PC-9 (cell line): Measurements from ENCODE around the gene DIDO1.

ENCODE experiments used
- EZH2 ChIP-seq: fragments of 200-600 bp; sonication (generic); IDR thresholded peaks from 2 replicates; pipeline ENCODE4 v1.8.0; 2017; ENCODE audit warnings: antibody characterized with exemption, low read depth
- TF ChIP-seq, protein P1 (sequence below): fragments of 200-600 bp; sonication (generic); conservative IDR thresholded peaks from 2 replicates; pipeline ENCODE4 v1.6.1; 2017; ENCODE audit warnings: mixed run types, antibody characterized with exemption, mild to moderate bottlenecking, moderate library complexity

DNA sequence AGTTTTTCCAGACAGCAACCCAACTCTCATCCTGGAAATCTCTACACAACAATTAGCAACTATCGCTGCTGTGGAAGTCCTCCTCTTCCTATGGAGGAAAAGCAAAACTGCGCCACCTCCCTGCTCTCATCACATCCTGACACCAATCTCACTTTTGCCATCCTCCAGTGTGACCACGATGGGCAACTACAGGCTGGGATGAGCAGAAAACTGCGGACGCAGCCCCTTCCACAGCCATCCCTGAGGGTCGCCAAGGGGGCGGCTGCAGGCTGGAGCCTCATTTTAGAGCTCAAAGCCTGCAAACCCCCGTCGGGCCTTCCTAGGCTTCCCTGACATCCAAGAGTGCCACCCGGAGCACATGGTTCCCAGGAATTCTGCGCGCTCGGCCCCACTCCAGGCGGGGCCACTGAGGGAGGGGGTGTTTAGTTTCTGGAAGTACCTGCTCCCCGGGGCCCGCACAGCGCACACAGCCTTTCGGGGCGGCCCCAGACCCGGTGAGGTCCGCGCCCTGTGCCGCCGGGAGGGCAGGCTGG, 65.8 kb downstream of the DIDO1 start:
- TF ChIP-seq, protein P1, sequence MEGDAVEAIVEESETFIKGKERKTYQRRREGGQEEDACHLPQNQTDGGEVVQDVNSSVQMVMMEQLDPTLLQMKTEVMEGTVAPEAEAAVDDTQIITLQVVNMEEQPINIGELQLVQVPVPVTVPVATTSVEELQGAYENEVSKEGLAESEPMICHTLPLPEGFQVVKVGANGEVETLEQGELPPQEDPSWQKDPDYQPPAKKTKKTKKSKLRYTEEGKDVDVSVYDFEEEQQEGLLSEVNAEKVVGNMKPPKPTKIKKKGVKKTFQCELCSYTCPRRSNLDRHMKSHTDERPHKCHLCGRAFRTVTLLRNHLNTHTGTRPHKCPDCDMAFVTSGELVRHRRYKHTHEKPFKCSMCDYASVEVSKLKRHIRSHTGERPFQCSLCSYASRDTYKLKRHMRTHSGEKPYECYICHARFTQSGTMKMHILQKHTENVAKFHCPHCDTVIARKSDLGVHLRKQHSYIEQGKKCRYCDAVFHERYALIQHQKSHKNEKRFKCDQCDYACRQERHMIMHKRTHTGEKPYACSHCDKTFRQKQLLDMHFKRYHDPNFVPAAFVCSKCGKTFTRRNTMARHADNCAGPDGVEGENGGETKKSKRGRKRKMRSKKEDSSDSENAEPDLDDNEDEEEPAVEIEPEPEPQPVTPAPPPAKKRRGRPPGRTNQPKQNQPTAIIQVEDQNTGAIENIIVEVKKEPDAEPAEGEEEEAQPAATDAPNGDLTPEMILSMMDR, result no peak
- 0 out of 2 replicates have a peak, but pooled peaks have one; percentile 71 for TF ChIP-seq EZH2
